K562 (cell line): ENCODE results near the gene E2F3. TPM values are rescaled to one million over a fixed set of nuclear protein-coding genes. Genes with fewer than 3 reads are reported as not detected.

Source experiments
- GTF3C2 ChIP-seq: IDR thresholded peaks from 3 replicates; pipeline ENCODE4 v1.6.1; 2011; ENCODE audit warnings: borderline replicate concordance, mild to moderate bottlenecking, moderate library complexity; ENCODE audit not compliant: insufficient read length; ENCODE audit errors: extremely low read depth
- HDAC3 ChIP-seq: fragments of 450-650 bp; IDR thresholded peaks from 2 replicates; pipeline ENCODE4 v1.6.1; 2018; ENCODE audit warnings: borderline replicate concordance, mild to moderate bottlenecking, moderate library complexity; ENCODE audit not compliant: partially characterized antibody
- KDM4B ChIP-seq, 2 experiments: fragments of 450-650 bp in 1 of 2; sonication (generic) in 1 of 2; IDR thresholded peaks; 2 replicates each; pipeline ENCODE4 v1.6.1; 2016 to 2017; ENCODE audit warnings: borderline replicate concordance in 2 of 2, antibody characterized with exemption in 1 of 2, low read depth in 1 of 2, mild to moderate bottlenecking in 1 of 2
- PHB2 ChIP-seq: fragments of 450-650 bp; IDR thresholded peaks from 2 replicates; pipeline ENCODE4 v1.6.1; 2017; ENCODE audit warnings: low read depth
- TAF9B ChIP-seq: fragments of 450-650 bp; IDR thresholded peaks from 2 replicates; pipeline ENCODE4 v1.6.1; 2018; ENCODE audit warnings: mild to moderate bottlenecking; ENCODE audit not compliant: partially characterized antibody
- polyA plus RNA-seq, 8 experiments: library from polyadenylated mRNA; depleted of rRNA in 4 of 8; stranded (reverse) in 5 of 8; unstranded in 3 of 8; fragments of >200 nt; fragmentation: Nextera tagmentation in 2 of 8; fragmentation: Illumina TruSeq in 1 of 8; extraction: Ambion mirVana in 2 of 8; extraction: Trizol in 1 of 8; gene quantifications; 2 replicates each; pipeline versions ENCODE4 v1.2.1 to v1.2.3, GENCODE V29; 2011 to 2014; ENCODE audit warnings: inconsistent platforms in 1 of 8, missing spikeins in 1 of 8
- total RNA-seq, 7 experiments: library from RNA; depleted of rRNA in 6 of 7; stranded (reverse); fragments of >200 nt in 6 of 7; fragmentation: Illumina TruSeq in 2 of 7; extraction: Trizol in 2 of 7; gene quantifications; 2 replicates each; pipeline versions ENCODE4 v1.2.1 to v1.2.3, GENCODE V29; 2011 to 2021; ENCODE audit warnings: low replicate concordance in 1 of 7

The E2F3 gene
- total and polyA plus RNA-seq, 9 of the 15 experiments (the other 6 are each of a cell fraction or from before 2014, with no cell fraction given): 11.1 to 44.7 (median 27.2) TPM

DNA sequence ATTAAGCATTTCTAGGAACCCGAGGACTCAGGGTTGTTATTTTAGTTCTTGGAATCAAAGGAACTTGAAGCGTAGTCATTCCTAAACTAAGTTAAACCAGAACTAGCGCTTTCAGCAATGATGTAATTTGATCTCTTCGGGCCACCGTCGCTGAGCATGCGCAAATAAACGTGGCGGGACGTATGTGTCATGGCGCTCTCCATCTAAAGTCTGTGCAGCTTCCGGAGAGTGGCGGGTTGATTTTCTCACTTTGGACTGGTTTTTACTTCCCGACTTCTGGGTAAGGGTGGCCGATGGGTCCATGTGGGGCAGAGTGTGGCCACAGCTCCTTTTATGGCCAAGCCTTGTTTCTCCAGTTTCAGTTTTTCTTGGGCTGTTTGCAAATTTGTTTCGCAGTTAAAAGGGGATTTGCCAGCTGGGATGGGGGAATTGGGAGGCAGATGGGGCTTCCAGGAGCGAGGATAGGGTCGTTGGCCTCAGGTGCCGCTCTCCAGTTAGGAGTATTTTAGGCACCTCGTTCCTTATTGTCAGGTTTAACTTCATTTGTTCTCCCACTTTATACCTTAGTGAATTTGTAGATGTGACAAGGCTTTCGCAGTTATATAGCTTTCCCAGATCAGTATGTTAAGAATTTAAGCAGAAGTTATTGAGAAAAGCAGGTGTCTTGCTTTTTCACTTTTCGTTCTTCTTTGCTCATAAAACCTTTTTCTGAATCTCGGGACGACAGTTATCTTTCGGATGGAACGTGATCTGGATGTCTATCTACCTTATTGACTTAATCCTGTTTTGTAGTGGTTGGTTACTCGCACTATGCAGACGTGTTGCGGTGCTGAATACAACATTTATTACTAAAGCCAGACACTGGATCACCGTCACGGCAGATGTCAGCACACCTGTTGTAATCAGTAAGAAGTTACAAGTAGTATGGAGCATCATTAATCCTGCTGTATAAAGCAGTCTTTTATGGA, 132.9 kb downstream of the E2F3 start, which contains the start of gene CDKAL1 (continued):
- no peak for TF ChIP-seq GTF3C2
- TF ChIP-seq KDM4B (IDR thresholded peaks at IDR 0.05; ENCODE audit: borderline replicate concordance in 2 of 2, low read depth in 1 of 2): no peak
- peak; percentile 9 for TF ChIP-seq HDAC3
- peak; percentile 96 for TF ChIP-seq TAF9B
- no peak for TF ChIP-seq PHB2
